Choroid plexus epithelial cell (primary cell): ENCODE results near the gene VLDLR.

Source experiments
- DNase-seq: peaks from one replicate; pipeline ENCODE4 v3.0.0-alpha.2; 2010; ENCODE audit warnings: low read depth
- H3K4me3 ChIP-seq: 2 replicates; pipeline ENCODE4 v1.5.1; 2011; ENCODE audit warnings: low read depth, mild to moderate bottlenecking, control low read depth, low read length, moderate library complexity
- CTCF ChIP-seq: conservative IDR thresholded peaks from 2 replicates; pipeline ENCODE4 v1.5.1; 2011; ENCODE audit warnings: low read depth, mild to moderate bottlenecking, control low read depth, inconsistent platforms, low read length, moderate library complexity

Gene VLDLR

GRCh38 chr9:2638871-2639673, 17.5 kb downstream of the VLDLR start:
- H3K4me3 ChIP-seq = no peak overlapping the region
- no peak for DNase-seq
- no peak for TF ChIP-seq CTCF

- no peak for TF ChIP-seq CTCF
- no peak overlapping the region for H3K4me3 ChIP-seq
- no peak for DNase-seq
These were observed 18.2 kb downstream of the VLDLR start for GRCh38 chr9:2639786-2640185.

- H3K4me3 ChIP-seq = no peak overlapping the region
- no peak for DNase-seq
- TF ChIP-seq CTCF = no peak
These were observed 19.0 kb downstream of the VLDLR start for GRCh38 chr9:2640570-2640969.

DNA sequence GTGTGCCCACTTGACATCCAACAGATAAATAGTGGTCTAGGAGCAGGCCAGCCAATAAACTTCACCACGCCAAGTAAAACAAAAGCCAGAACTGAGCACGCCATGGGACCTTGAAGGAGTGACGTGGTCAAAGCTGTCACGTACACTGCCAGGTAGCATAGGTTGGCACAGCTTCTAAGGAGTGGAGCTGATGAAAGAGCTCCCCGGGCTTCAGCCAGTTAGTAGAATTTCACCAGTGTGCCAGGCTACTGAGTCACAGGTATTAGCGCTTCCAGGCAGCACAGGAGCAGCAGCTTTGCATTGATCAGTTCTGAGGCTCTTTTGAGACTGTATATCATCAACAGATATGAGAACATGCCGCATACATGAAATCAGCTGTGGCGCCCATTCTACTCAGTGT, 19.4 kb downstream of the VLDLR start:
- no peak for DNase-seq
- H3K4me3 ChIP-seq = no peak overlapping the region
- no peak for TF ChIP-seq CTCF

GRCh38 chr9:2642068-2642467, 20.5 kb downstream of the VLDLR start:
- DNase-seq = no peak
- H3K4me3 ChIP-seq = no peak overlapping the region
- TF ChIP-seq CTCF = no peak

DNA sequence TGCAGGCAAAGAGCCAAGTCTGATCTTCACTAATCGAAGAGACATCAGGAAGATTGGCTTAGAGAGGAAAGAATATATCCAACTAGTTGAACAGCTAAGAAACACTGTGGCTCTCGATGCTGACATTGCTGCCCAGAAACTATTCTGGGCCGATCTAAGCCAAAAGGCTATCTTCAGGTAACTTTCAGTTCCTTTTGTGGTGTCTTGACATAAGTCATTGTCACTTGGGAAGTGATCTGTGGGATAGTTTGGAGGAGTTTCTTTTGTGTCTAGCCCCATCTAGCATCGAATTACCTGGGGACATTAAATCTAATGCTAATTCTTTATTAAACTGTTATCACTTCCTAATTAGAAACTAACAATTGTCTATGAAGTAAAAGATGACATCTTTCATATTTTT, 24.0 kb downstream of the VLDLR start:
- H3K4me3 ChIP-seq = no peak overlapping the region
- TF ChIP-seq CTCF = no peak
- DNase-seq = no peak

- peak; percentile 92 for DNase-seq
- no peak for TF ChIP-seq CTCF
- no peak overlapping the region for H3K4me3 ChIP-seq
These were observed 33.9 kb downstream of the VLDLR start for GRCh38 chr9:2655411-2655901.
